NCI-H1105 treated with DMSO at 0.1 percent for 48 hours (cell line): ENCODE measurements around the gene RHOU.
"Not testable (repeated sequence)": the region's sequence is repeated elsewhere in the genome, so short reads cannot be mapped to it uniquely, and the experiment has no call there.

Experiments
- DNase-seq: peaks from one replicate; lab custom pipeline; 2025; lab: John Stamatoyannopoulos, UW

RHOU gene

GRCh38 chr1:228758447-228758846, 23.2 kb downstream of the RHOU start:
- DNase-seq, result no peak

- DNase-seq, result no peak
Observed at GRCh38 chr1:228760979-228761378, 25.7 kb downstream of the RHOU start.

- no peak for DNase-seq
Observed at GRCh38 chr1:228763561-228763960, 28.3 kb downstream of the RHOU start.

- DNase-seq, result no peak
Observed at GRCh38 chr1:228765168-228765946, 30.1 kb downstream of the RHOU start.

- no peak for DNase-seq
Observed at GRCh38 chr1:228766788-228767187, 31.5 kb downstream of the RHOU start.

- DNase-seq, result no peak
Observed at GRCh38 chr1:228767636-228768354, 32.5 kb downstream of the RHOU start.

- DNase-seq, result no peak
Observed at GRCh38 chr1:228768355-228769000, 33.2 kb downstream of the RHOU start.

GRCh38 chr1:228770779-228771223, 35.5 kb downstream of the RHOU start:
- peak; percentile 66 for DNase-seq

- no peak for DNase-seq
Observed at GRCh38 chr1:228772516-228773212, 37.4 kb downstream of the RHOU start.

- not testable (repeated sequence) for DNase-seq
Observed at GRCh38 chr1:228775946-228776345, 40.7 kb downstream of the RHOU start.

GRCh38 chr1:228776449-228776848, 41.2 kb downstream of the RHOU start:
- no peak for DNase-seq

GRCh38 chr1:228777236-228777635, 42.0 kb downstream of the RHOU start:
- DNase-seq, result no peak

- DNase-seq, result no peak
Observed at GRCh38 chr1:228778026-228778425, 42.7 kb downstream of the RHOU start.

GRCh38 chr1:228778466-228778865, 43.2 kb downstream of the RHOU start:
- no peak for DNase-seq

- no peak for DNase-seq
Observed at GRCh38 chr1:228778961-228779360, 43.7 kb downstream of the RHOU start.

GRCh38 chr1:228781161-228781808, 46.0 kb downstream of the RHOU start:
- DNase-seq, result peak; percentile 54

- no peak for DNase-seq
Observed at GRCh38 chr1:228781809-228782661, 46.8 kb downstream of the RHOU start.

GRCh38 chr1:228782662-228783417, 47.6 kb downstream of the RHOU start:
- no peak for DNase-seq

GRCh38 chr1:228783418-228784040, 48.2 kb downstream of the RHOU start:
- DNase-seq, result no peak

GRCh38 chr1:228784181-228784580, 48.9 kb downstream of the RHOU start:
- no peak for DNase-seq
